Activated CD4-positive, alpha-beta T cell treated with anti-CD3 and anti-CD28 coated beads for 24 hours (primary cell): ENCODE data around the gene ALDH3A1.

Experiments
- DNase-seq, 2 donors: peaks; one replicate each; pipeline ENCODE4 v3.0.0-alpha.2; 2020; ENCODE audit warnings: low read depth in 2 of 2

ALDH3A1 gene

GRCh38 chr17:19741832-19742457 lies 6.2 kb downstream of the ALDH3A1 start:
- no peak for DNase-seq

- no peak for DNase-seq
Observed at GRCh38 chr17:19740933-19741332, 7.2 kb downstream of the ALDH3A1 start.

- no peak for DNase-seq
Observed at GRCh38 chr17:19739241-19740201, 8.6 kb downstream of the ALDH3A1 start.

- DNase-seq: no peak
Observed at GRCh38 chr17:19738757-19739156, 9.3 kb downstream of the ALDH3A1 start.

- no peak for DNase-seq
Observed at GRCh38 chr17:19738073-19738449, 10.0 kb downstream of the ALDH3A1 start.

GRCh38 chr17:19737305-19738072 lies 10.6 kb downstream of the ALDH3A1 start:
- no peak for DNase-seq

- no peak for DNase-seq
Observed at GRCh38 chr17:19736071-19736470, 12.0 kb downstream of the ALDH3A1 start.

GRCh38 chr17:19733953-19734526 lies 14.1 kb downstream of the ALDH3A1 start:
- no peak for DNase-seq

- no peak for DNase-seq
Observed at GRCh38 chr17:19731626-19732025, 16.5 kb downstream of the ALDH3A1 start.

GRCh38 chr17:19730843-19731242 lies 17.3 kb downstream of the ALDH3A1 start:
- no peak for DNase-seq

- no peak for DNase-seq
Observed at GRCh38 chr17:19729900-19730299, 18.2 kb downstream of the ALDH3A1 start.

GRCh38 chr17:19728084-19728495 lies 20.0 kb downstream of the ALDH3A1 start:
- DNase-seq: no peak

- no peak for DNase-seq
Observed at GRCh38 chr17:19727501-19728078, 20.5 kb downstream of the ALDH3A1 start.

- DNase-seq: no peak
Observed at GRCh38 chr17:19726631-19727376, 21.3 kb downstream of the ALDH3A1 start.

GRCh38 chr17:19725486-19725885 lies 22.6 kb downstream of the ALDH3A1 start:
- DNase-seq: no peak

- peak; percentile 8 to 29 for DNase-seq
Observed at GRCh38 chr17:19724501-19725420, 23.3 kb downstream of the ALDH3A1 start.

GRCh38 chr17:19723964-19724363 lies 24.1 kb downstream of the ALDH3A1 start:
- no peak for DNase-seq

- DNase-seq: no peak
Observed at GRCh38 chr17:19720631-19721426, 27.3 kb downstream of the ALDH3A1 start.

GRCh38 chr17:19720210-19720475 lies 28.0 kb downstream of the ALDH3A1 start:
- no peak for DNase-seq
